GM12892 (cell line): ENCODE results near the gene SEPHS1.

ENCODE experiments used
- DNase-seq: peaks from one replicate; pipeline ENCODE4 v3.0.0; 2011; ENCODE audit not compliant: insufficient read length
- FAIRE-seq: peaks from 2 replicates; lab custom pipeline; 2011; peaks lifted over from hg19 to GRCh38; lab: Jason Lieb, UNC
- POLR2A ChIP-seq: IDR thresholded peaks from 2 replicates; pipeline ENCODE4 v1.6.1; 2011; ENCODE audit warnings: low read depth, low read length, control low read depth
- POLR2AphosphoS5 ChIP-seq: IDR thresholded peaks from 2 replicates; pipeline ENCODE4 v1.6.1; 2011; ENCODE audit warnings: low read depth, low read length, control low read depth
- TAF1 ChIP-seq: IDR thresholded peaks from 2 replicates; pipeline ENCODE4 v1.6.1; 2011; ENCODE audit warnings: low read depth, mild to moderate bottlenecking, control low read depth, low read length, borderline replicate concordance

The SEPHS1 gene

GRCh38 chr10:13319166-13319565 is 28.9 kb downstream of the SEPHS1 start:
- no peak for DNase-seq
- TF ChIP-seq POLR2A, result no peak
- TF ChIP-seq POLR2AphosphoS5, result no peak
- no peak for TF ChIP-seq TAF1
- FAIRE-seq, result no peak

GRCh38 chr10:13317474-13317873 is 30.6 kb downstream of the SEPHS1 start:
- TF ChIP-seq POLR2AphosphoS5 (no peak), POLR2A (no peak), TAF1 (no peak)
- no peak for FAIRE-seq
- no peak for DNase-seq

- DNase-seq (no peak), FAIRE-seq (no peak)
- no peak for TF ChIP-seq POLR2AphosphoS5
- TF ChIP-seq TAF1, result no peak
- TF ChIP-seq POLR2A, result no peak
Measured at GRCh38 chr10:13316635-13317311, 31.3 kb downstream of the SEPHS1 start.

DNA sequence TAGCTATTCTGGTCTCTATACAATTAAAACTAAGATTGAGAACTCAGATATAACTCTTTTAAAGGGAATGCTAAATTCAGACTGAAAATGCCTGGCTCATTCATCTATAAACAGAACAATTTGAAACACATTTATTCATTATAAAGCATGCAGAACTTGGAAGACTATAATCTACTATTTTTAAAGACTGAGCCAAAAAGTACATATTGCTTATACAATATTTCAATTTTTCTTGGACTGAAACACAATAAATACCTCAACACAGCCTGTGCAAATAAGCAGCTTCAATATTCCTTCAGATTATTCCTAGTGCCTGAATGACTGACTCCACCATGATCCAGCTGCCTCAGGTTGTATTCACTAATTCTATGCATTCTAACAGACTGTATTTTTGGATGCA is 32.7 kb downstream of the SEPHS1 start:
- no peak for DNase-seq
- TF ChIP-seq TAF1, result no peak
- no peak for TF ChIP-seq POLR2AphosphoS5
- TF ChIP-seq POLR2A, result no peak
- no peak for FAIRE-seq

DNA sequence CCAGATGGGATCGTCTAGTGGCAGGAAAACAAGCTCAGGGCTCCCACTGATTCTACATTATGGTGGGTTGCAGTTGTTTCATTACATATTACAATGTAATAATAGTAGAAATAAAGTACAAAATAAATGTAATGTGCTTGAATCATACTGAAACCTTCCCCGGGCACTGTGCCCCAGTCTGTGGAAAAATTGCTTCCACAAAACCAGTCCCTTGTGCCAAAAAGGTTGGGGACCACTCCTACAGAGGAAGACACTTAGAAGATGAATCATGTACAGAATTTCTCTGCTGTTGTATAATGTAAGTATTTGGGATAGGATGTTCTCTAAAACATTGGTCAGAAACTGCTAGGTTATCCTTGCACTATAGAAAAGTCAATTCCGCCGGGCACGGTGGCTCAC is 36.9 kb downstream of the SEPHS1 start:
- TF ChIP-seq POLR2AphosphoS5 (no peak), TAF1 (no peak)
- FAIRE-seq (no peak), DNase-seq (no peak)

DNA sequence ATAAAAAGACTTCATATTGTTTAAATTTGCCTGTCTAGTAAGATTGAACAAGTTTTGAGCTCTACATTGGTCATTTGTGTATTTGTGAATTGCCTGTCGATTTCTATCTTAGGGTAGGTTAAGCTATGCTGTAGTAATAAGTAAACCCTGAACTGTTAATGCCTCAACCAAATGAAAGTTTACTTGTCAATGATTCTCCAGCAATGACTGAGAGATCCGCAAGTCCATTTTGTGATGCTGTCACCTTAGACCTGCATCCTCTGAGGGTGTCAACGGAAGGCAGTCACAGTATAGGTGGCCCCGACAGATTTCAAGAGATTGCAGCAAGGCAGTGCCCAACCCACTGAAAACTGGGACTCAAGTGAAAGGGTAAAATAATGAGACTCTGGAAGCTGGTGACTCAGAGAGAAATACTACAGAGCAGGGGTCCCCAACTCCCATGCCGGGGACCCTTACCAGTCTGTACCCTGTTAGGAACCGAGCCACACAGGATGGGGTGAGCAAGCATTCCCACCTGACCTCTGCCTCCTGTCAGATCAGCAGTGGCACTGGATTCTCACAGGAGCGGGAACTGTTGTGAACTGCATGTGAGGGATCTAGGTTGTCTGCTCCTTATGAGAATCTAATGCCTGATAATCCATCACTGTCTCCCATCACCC is 37.4 kb downstream of the SEPHS1 start:
- FAIRE-seq (no peak), DNase-seq (no peak)
- TF ChIP-seq POLR2AphosphoS5 (no peak), TAF1 (no peak), POLR2A (no peak)

- FAIRE-seq, result no peak
- DNase-seq, result no peak
- no peak for TF ChIP-seq POLR2AphosphoS5
- no peak for TF ChIP-seq POLR2A
- no peak for TF ChIP-seq TAF1
Measured at GRCh38 chr10:13309792-13310191, 38.3 kb downstream of the SEPHS1 start.

GRCh38 chr10:13308096-13308495 is 40.0 kb downstream of the SEPHS1 start:
- DNase-seq, result no peak
- FAIRE-seq, result no peak
- TF ChIP-seq TAF1, result no peak
- TF ChIP-seq POLR2AphosphoS5, result no peak
- no peak for TF ChIP-seq POLR2A

GRCh38 chr10:13306103-13306502 is 42.0 kb downstream of the SEPHS1 start:
- TF ChIP-seq POLR2AphosphoS5 (no peak), POLR2A (no peak), TAF1 (no peak)
- DNase-seq, result no peak
- no peak for FAIRE-seq

DNA sequence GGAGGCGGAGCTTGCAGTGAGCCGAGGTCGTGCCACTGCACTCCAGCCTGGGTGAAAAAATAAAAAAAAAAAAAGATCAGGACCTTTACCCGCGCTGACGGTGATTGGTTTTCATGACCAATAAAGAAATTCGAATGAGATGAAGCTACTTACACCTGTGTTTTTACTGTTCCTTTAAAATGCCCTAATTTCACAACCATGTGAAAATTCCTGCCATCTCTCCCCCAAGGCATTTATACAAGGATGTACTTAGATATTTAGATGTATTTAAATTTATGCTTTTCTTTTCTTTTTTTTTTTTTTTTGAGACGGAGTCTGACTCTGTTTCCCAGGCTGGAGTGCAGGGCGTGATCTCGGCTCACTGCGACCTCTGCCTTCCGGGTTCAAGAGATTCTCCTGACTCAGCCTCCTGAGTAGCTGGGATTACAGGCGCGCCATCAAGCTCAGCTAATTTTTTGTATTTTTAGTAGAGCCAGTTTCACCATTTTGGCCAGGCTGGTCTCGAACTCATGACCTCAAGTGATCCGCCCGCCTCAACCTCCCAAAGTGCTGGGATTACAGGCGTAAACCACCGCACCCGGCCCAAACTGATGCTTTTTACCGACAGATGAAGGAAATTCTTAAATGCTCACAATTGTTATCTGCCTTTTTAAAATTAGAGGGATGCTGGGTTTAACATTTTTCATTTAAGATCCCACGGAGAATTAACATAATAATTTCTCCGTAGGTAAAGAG is 45.1 kb downstream of the SEPHS1 start:
- TF ChIP-seq TAF1, result no peak
- no peak for FAIRE-seq
- DNase-seq, result no peak

DNA sequence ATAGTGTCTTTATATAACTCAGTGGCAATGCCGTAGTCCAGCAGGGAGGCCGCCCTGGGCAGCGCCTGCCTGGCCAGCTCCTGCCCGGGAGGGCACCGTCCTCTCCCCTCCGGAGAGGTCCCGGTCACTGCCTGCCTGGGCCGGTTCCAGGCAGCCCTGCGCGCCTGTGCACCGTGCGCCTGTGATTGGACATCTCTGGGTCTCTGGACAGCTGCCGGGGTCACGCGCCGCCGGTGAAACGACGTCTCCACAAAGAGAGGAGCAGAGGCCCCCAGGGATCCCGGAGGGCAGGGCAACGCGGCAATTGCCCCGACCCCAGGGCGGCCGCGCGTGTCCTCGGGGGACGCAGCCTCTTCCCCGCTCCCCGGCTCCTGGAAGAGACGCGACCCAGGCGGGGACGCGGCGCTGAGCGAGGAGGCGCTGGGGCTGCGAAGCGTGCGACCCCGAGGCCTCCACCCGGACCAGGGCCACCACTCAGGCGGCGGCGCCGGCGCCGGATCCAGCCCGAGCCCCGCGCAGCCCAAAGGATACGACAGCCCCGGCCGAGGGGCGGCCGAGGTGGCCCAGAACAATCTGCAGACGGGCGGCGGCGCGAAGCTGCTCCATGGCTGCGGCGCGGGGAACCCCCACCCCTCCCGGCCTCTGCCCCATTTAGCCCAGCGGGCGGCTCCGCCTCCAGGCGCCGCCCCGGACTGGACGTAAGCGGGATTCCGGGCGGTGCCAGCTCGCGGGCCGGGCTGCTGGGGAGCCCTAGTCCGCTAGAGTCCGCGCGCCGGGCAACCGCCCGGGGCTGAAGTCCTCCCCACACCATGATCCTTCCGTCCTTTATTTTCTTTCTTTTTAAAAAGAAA is 48.4 kb downstream of the SEPHS1 start, which contains the start of gene PHYH:
PHYH (minus strand) TSS at position 628 of the 851 bp plus-strand sequence; CDS start at position 606, 22 bp downstream.
- peak; percentile 46; the same call in 1 of the 2 replicates for TF ChIP-seq POLR2A
- TF ChIP-seq POLR2AphosphoS5, result no peak
- no peak for TF ChIP-seq TAF1
- FAIRE-seq (peak; percentile 89), DNase-seq (peak; percentile 73)
